MM.1S (cell line): ENCODE measurements around the gene RND3.

Source experiments
- DNase-seq: peaks from one replicate; pipeline ENCODE4 v3.0.0-alpha.2; 2015
- H2AFZ ChIP-seq: fragments of 300-600 bp; sonication (generic); 2 replicates; pipeline ENCODE4 v1.6.0; 2016; ENCODE audit warnings: antibody characterized with exemption, low read length
- H3F3A ChIP-seq: fragments of 300-600 bp; sonication (generic); 2 replicates; pipeline ENCODE4 v1.6.1; 2016; ENCODE audit warnings: mild to moderate bottlenecking, antibody characterized with exemption, low read length, moderate library complexity, mixed read lengths; ENCODE audit not compliant: insufficient read depth
- H3K27ac ChIP-seq: fragments of 300-600 bp; sonication (generic); 2 replicates; pipeline ENCODE4 v1.5.1; 2016; ENCODE audit warnings: mild to moderate bottlenecking, low read length
- H3K27me3 ChIP-seq: fragments of 300-600 bp; sonication (generic); replicated peaks from 2 replicates; pipeline ENCODE4 v1.6.0; 2016; ENCODE audit warnings: low read length; ENCODE audit not compliant: insufficient read depth
- H3K36me3 ChIP-seq: fragments of 300-600 bp; sonication (generic); replicated peaks from 2 replicates; pipeline ENCODE4 v1.6.1; 2016; ENCODE audit warnings: mild to moderate bottlenecking, low read length, mixed read lengths; ENCODE audit not compliant: insufficient read depth
- H3K4me1 ChIP-seq: fragments of 300-600 bp; sonication (generic); 2 replicates; pipeline ENCODE4 v1.6.1; 2016; ENCODE audit warnings: low read length, mixed read lengths
- H3K4me2 ChIP-seq: fragments of 300-600 bp; sonication (generic); 2 replicates; pipeline ENCODE4 v1.6.0; 2016; ENCODE audit warnings: low read depth, low read length
- H3K4me3 ChIP-seq: fragments of 300-600 bp; sonication (generic); 2 replicates; pipeline ENCODE4 v1.5.1; 2016; ENCODE audit warnings: low read length, mixed read lengths
- H3K79me2 ChIP-seq: fragments of 300-600 bp; sonication (generic); 2 replicates; pipeline ENCODE4 v1.6.1; 2016; ENCODE audit warnings: mixed run types, low read length, mixed read lengths
- H3K9ac ChIP-seq: fragments of 300-600 bp; sonication (generic); 2 replicates; pipeline ENCODE4 v1.6.1; 2016; ENCODE audit warnings: low read length, mixed read lengths
- H3K9me2 ChIP-seq: fragments of 300-600 bp; sonication (generic); replicated peaks from 2 replicates; pipeline ENCODE4 v1.6.1; 2016; ENCODE audit warnings: mild to moderate bottlenecking, low read length, mixed read lengths; ENCODE audit not compliant: insufficient read depth
- H3K9me3 ChIP-seq: fragments of 300-600 bp; sonication (generic); replicated peaks from 2 replicates; pipeline ENCODE4 v1.6.1; 2016; ENCODE audit warnings: mild to moderate bottlenecking, low read length, mixed read lengths; ENCODE audit not compliant: insufficient read depth
- H4K20me1 ChIP-seq: fragments of 300-600 bp; sonication (generic); 2 replicates; pipeline ENCODE4 v1.6.1; 2016; ENCODE audit warnings: mild to moderate bottlenecking, low read length, moderate library complexity, mixed read lengths; ENCODE audit not compliant: insufficient read depth
- CTCF ChIP-seq: fragments of 300-600 bp; sonication (generic); IDR thresholded peaks from 2 replicates; pipeline ENCODE4 v1.5.1; 2016; ENCODE audit warnings: antibody characterized with exemption, low read length, mixed read lengths
- EZH2 ChIP-seq: fragments of 300-600 bp; sonication (generic); optimal IDR thresholded peaks from 2 replicates; pipeline ENCODE3; 2017; ENCODE audit warnings: low read depth, mild to moderate bottlenecking, antibody characterized with exemption, low read length, mixed read lengths
- EZH2phosphoT487 ChIP-seq: fragments of 300-600 bp; sonication (generic); IDR thresholded peaks from 2 replicates; pipeline ENCODE4 v1.6.1; 2018; ENCODE audit warnings: antibody characterized with exemption, low read length

RND3 gene

GRCh38 chr2:150468350-150468960, 19.0 kb downstream of the RND3 start:
- Histone ChIP-seq H2AFZ (no peak overlapping the region), H4K20me1 (no peaks in the 10 kb centered on the region)
- no peak for TF ChIP-seq EZH2
- no peak for TF ChIP-seq CTCF
- no peak for TF ChIP-seq EZH2phosphoT487

GRCh38 chr2:150467621-150467963, 19.9 kb downstream of the RND3 start:
- Histone ChIP-seq H3K36me3 (0 out of 2 replicates have a peak, but pooled peaks cover 11% of the 10 kb centered on the region), H3K9me2 (no peaks in the 10 kb centered on the region), H3K27me3 (no peaks in the 10 kb centered on the region), H3K9ac (no peak overlapping the region), H4K20me1 (no peaks in the 10 kb centered on the region), H3K4me2 (no peak overlapping the region), H3K79me2 (no peaks in the 10 kb centered on the region), H3K9me3 (no peaks in the 10 kb centered on the region), H3F3A (no peaks in the 10 kb centered on the region), H2AFZ (no peak overlapping the region), H3K27ac (no peak overlapping the region), H3K4me3 (no peak overlapping the region), H3K4me1 (no peaks in the 10 kb centered on the region)
- TF ChIP-seq CTCF = no peak
- TF ChIP-seq EZH2phosphoT487 = no peak
- TF ChIP-seq EZH2 = no peak
- DNase-seq = no peak

More at GRCh38 chr2:150468350-150468960, 19.0 kb downstream of the RND3 start:
- Histone ChIP-seq H3F3A (no peaks in the 10 kb centered on the region), H3K9me3 (no peaks in the 10 kb centered on the region), H3K4me1 (no peaks in the 10 kb centered on the region), H3K4me3 (no peak overlapping the region), H3K9me2 (no peaks in the 10 kb centered on the region), H3K36me3 (0 out of 2 replicates have a peak, but pooled peaks cover 11% of the 10 kb centered on the region), H3K4me2 (no peak overlapping the region), H3K9ac (no peak overlapping the region), H3K27me3 (no peaks in the 10 kb centered on the region), H3K79me2 (no peaks in the 10 kb centered on the region), H3K27ac (no peak overlapping the region)
- no peak for DNase-seq

- Histone ChIP-seq H3K27ac (no peak overlapping the region), H3K79me2 (no peaks in the 10 kb centered on the region), H3K4me3 (no peak overlapping the region), H3K4me2 (no peak overlapping the region), H3K9me3 (no peaks in the 10 kb centered on the region), H3K9ac (no peak overlapping the region), H3K4me1 (no peaks in the 10 kb centered on the region), H2AFZ (no peak overlapping the region), H4K20me1 (no peaks in the 10 kb centered on the region), H3K36me3 (0 out of 2 replicates have a peak, but pooled peaks cover 8% of the 10 kb centered on the region), H3F3A (no peaks in the 10 kb centered on the region), H3K27me3 (no peaks in the 10 kb centered on the region), H3K9me2 (no peaks in the 10 kb centered on the region)
- no peak for TF ChIP-seq CTCF
- no peak for DNase-seq
Measured at GRCh38 chr2:150466741-150467620, 20.5 kb downstream of the RND3 start.
